ENCODE measurements around the gene CASP10. TPM values are rescaled to one million over a fixed set of nuclear protein-coding genes. Genes with fewer than 3 reads are reported as not detected.
A peak's percentile ranks its signal among the peaks of the same experiment; 100 is the strongest.

Gene CASP10
- total and polyA plus RNA-seq, 2 donors (not counting 1 experiment from before 2014, with no cell fraction given): 16.0 to 34.3 TPM

DNA sequence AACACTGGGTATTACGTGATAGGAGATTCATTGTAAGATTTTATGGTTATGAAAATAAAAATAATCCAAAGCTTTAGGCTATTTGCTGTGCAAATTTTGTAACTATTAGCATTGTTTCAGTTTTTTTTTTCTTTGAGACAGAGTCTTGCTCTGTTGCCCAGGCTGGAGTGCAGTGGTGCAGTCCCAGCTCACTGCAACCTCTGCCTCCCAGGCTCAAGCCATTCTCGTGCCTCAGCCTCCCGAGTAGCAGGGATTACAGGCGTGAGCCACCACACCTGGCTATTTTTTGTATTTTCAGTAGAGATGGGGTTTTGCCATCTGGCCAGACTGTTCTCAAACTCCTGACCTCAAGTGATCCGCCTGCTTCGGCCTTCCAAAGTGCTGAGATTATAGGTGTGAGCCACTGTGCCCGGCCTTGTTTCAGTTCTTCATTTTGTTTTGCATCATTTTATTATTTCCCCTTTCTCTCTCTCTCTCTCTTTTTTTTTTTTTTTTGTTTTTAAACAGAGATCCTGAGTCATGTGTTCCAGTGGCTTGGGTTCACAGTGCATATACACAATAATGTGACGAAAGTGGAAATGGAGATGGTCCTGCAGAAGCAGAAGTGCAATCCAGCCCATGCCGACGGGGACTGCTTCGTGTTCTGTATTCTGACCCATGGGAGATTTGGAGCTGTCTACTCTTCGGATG, 25.8 kb downstream of the CASP10 start:
- H3K36me3 ChIP-seq (replicated peaks in 1 of 2; ENCODE audit: control extremely low read depth in 1 of 2, control insufficient read depth in 1 of 2, extremely low read depth in 1 of 2, insufficient read depth in 2 of 2, low read length in 1 of 2): peaks cover 0 to 16% of the 10 kb centered on the region in 2 experiments
- H3K9ac ChIP-seq (ENCODE audit: low read length): peak overlapping the region; percentile 35
- H3K79me2 ChIP-seq (ENCODE audit: control insufficient read depth, insufficient read depth, low read length): peaks cover 4% of the 10 kb centered on the region
- peak overlapping the region; percentile 68 for H3K4me3 Mint-ChIP-seq
- ChIA-PET CTCF (interaction anchor here (0.6 to 6.3 kb wide), 11 partner anchors 8 to 91 kb away, joined by 3 to 74 read pairs (median 3); partner anchors contain the start of gene CASP10), POLR2A (interaction anchor here (0.7 to 1.5 kb wide), 7 partner anchors 14 to 93 kb away, joined by 3 to 6 read pairs (median 5); partner anchors contain the start of genes CASP10 and CFLAR)
- WGBS (ENCODE audit: insufficient coverage): 21% methylated on average over 9 of the region's 12 CpGs
- H3K27ac ChIP-seq (ENCODE audit: low read length in 2 of 2): peak overlapping the region; percentile 60 to 76
- H3K27me3 Mint-ChIP-seq: no peaks in the 10 kb centered on the region
- ATAC-seq (ENCODE audit: low read depth) (peak; percentile 85), DNase-seq (peak; percentile 90)
- peak overlapping the region; percentile 94 for H3K27ac Mint-ChIP-seq
- H3K4me2 ChIP-seq (replicated peaks; ENCODE audit: low read depth, low read length, poor library complexity, severe bottlenecking): peak overlapping the region; percentile 79
- peaks cover 58% of the 10 kb centered on the region for H3K4me1 Mint-ChIP-seq
- peaks cover 0 to 7% (median 0%) of the 10 kb centered on the region in 3 donors for H3K9me3 ChIP-seq (ENCODE audit: control extremely low read depth in 1 of 3, control insufficient read depth in 2 of 3, insufficient read depth in 1 of 3, low read length in 2 of 3)
- H3K9me3 Mint-ChIP-seq (ENCODE audit: insufficient read depth): no peaks in the 10 kb centered on the region
- peak overlapping the region in 3 of 5 experiments; percentile 8 to 40 (median 31) for H3K4me3 ChIP-seq (ENCODE audit: control extremely low read depth in 1 of 5, extremely low read depth in 1 of 5, insufficient read depth in 1 of 5, low read depth in 2 of 5, low read length in 4 of 5)
- intact Hi-C loops (cut with micrococcal nuclease): loop anchor here (1.0 to 10.0 kb wide), 8 partner anchors 14 to 394 kb away; partner anchors contain the start of genes BZW1, CASP10 and CLK1
- peaks cover 34 to 42% of the 10 kb centered on the region in 2 donors for H3K4me1 ChIP-seq (ENCODE audit: control insufficient read depth in 2 of 2, insufficient read depth in 2 of 2, low read length in 2 of 2)
- H3K27me3 ChIP-seq (replicated peaks in 1 of 4; ENCODE audit: control extremely low read depth in 1 of 4, control insufficient read depth in 3 of 4, insufficient read depth in 4 of 4, low read length in 3 of 4): no peaks in the 10 kb centered on the region
- TF ChIP-seq, protein P1, sequence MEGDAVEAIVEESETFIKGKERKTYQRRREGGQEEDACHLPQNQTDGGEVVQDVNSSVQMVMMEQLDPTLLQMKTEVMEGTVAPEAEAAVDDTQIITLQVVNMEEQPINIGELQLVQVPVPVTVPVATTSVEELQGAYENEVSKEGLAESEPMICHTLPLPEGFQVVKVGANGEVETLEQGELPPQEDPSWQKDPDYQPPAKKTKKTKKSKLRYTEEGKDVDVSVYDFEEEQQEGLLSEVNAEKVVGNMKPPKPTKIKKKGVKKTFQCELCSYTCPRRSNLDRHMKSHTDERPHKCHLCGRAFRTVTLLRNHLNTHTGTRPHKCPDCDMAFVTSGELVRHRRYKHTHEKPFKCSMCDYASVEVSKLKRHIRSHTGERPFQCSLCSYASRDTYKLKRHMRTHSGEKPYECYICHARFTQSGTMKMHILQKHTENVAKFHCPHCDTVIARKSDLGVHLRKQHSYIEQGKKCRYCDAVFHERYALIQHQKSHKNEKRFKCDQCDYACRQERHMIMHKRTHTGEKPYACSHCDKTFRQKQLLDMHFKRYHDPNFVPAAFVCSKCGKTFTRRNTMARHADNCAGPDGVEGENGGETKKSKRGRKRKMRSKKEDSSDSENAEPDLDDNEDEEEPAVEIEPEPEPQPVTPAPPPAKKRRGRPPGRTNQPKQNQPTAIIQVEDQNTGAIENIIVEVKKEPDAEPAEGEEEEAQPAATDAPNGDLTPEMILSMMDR (IDR thresholded peaks at IDR 0.05): no peak
- no peak for TF ChIP-seq EZH2 (IDR thresholded peaks at IDR 0.05; ENCODE audit: borderline replicate concordance, insufficient read depth, low read depth, low read length, poor library complexity, severe bottlenecking)
- H2AFZ ChIP-seq (ENCODE audit: insufficient read depth, low read depth, low read length, poor library complexity, severe bottlenecking): no peak overlapping the region
- H4K20me1 ChIP-seq (ENCODE audit: control insufficient read depth, insufficient read depth, low read length, poor library complexity, severe bottlenecking): no peaks in the 10 kb centered on the region

DNA sequence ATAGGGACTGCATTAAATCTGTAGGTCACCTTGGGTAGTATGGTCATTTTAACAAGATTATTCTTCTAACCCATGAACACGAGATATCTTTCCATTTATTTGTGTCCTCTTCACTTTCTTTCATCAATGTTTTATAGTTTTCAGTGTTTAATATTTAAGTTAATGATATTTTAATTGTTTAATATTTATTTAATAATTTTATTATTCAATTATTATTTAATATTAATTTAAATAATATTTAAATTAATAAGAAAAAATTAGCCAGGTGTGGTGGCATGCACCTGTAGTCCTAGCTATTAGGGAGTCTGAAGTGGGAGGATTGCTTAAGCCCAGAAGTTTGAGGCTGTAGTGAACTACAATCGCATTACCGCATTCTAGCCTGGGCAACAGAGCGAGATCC, 33.0 kb downstream of the CASP10 start:
- no CpG with 5 or more reads among the region's 4 CpGs for WGBS (ENCODE audit: insufficient coverage)
- H3K79me2 ChIP-seq (ENCODE audit: control insufficient read depth, insufficient read depth, low read length): peaks cover 25% of the 10 kb centered on the region
- peaks cover 12 to 17% of the 10 kb centered on the region in 2 donors for H3K4me1 ChIP-seq (ENCODE audit: control insufficient read depth in 2 of 2, insufficient read depth in 2 of 2, low read length in 2 of 2)
- intact Hi-C loops (cut with micrococcal nuclease): no loop called here
- H3K27ac Mint-ChIP-seq: no peak overlapping the region
- H3K27ac ChIP-seq (ENCODE audit: low read length in 2 of 2): no peak overlapping the region
- H3K27me3 Mint-ChIP-seq: no peaks in the 10 kb centered on the region
- no peaks in the 10 kb centered on the region for H3K9me3 ChIP-seq (ENCODE audit: control extremely low read depth in 1 of 3, control insufficient read depth in 2 of 3, insufficient read depth in 1 of 3, low read length in 2 of 3)
- H3K4me3 Mint-ChIP-seq: no peak overlapping the region
- H3K27me3 ChIP-seq (replicated peaks in 1 of 4; ENCODE audit: control extremely low read depth in 1 of 4, control insufficient read depth in 3 of 4, insufficient read depth in 4 of 4, low read length in 3 of 4): no peaks in the 10 kb centered on the region
- no peaks in the 10 kb centered on the region for H3K9me3 Mint-ChIP-seq (ENCODE audit: insufficient read depth)
- no peak overlapping the region for H3K4me2 ChIP-seq (replicated peaks; ENCODE audit: low read depth, low read length, poor library complexity, severe bottlenecking)
- H3K36me3 ChIP-seq (replicated peaks in 1 of 2; ENCODE audit: control extremely low read depth in 1 of 2, control insufficient read depth in 1 of 2, extremely low read depth in 1 of 2, insufficient read depth in 2 of 2, low read length in 1 of 2): peaks cover 5 to 36% of the 10 kb centered on the region in 2 experiments
- DNase-seq (no peak), ATAC-seq (ENCODE audit: low read depth) (no peak)
- peaks cover 24% of the 10 kb centered on the region for H3K4me1 Mint-ChIP-seq
- H4K20me1 ChIP-seq (ENCODE audit: control insufficient read depth, insufficient read depth, low read length, poor library complexity, severe bottlenecking): no peaks in the 10 kb centered on the region
- ChIA-PET CTCF (interaction anchor here (1.9 kb wide), 1 partner anchor 17 kb away, joined by 4 read pairs; no protein-coding TSS in a partner anchor), POLR2A (no interaction called here)
- H3K4me3 ChIP-seq (ENCODE audit: control extremely low read depth in 1 of 5, extremely low read depth in 1 of 5, insufficient read depth in 1 of 5, low read depth in 2 of 5, low read length in 4 of 5): no peak overlapping the region
- H3K9ac ChIP-seq (ENCODE audit: low read length): no peak overlapping the region
- TF ChIP-seq EZH2 (IDR thresholded peaks at IDR 0.05; ENCODE audit: borderline replicate concordance, insufficient read depth, low read depth, low read length, poor library complexity, severe bottlenecking): no peak
- TF ChIP-seq, protein P1 (IDR thresholded peaks at IDR 0.05): no peak
- H2AFZ ChIP-seq (ENCODE audit: insufficient read depth, low read depth, low read length, poor library complexity, severe bottlenecking): no peak overlapping the region
